ENCODE results near the gene PZP. TPM values are rescaled to one million over a fixed set of nuclear protein-coding genes. Genes with fewer than 3 reads are reported as not detected.

Gene PZP
- total RNA-seq, 1 donor from 2014 or later: 0.36 TPM

GRCh38 chr12:9156119-9156518 is 52.1 kb downstream of the PZP start:
- Histone ChIP-seq H3K27ac (replicated peaks) (no peak overlapping the region), H3K4me1 (no peaks in the 10 kb centered on the region), H3K9me3 (replicated peaks) (no peaks in the 10 kb centered on the region), H3K4me3 (no peak overlapping the region), H3K27me3 (ENCODE audit: low read depth) (no peaks in the 10 kb centered on the region), H3K36me3 (peaks cover 4% of the 10 kb centered on the region)
- no peak for DNase-seq
- TF ChIP-seq CTCF (IDR thresholded peaks at IDR 0.05; ENCODE audit: borderline replicate concordance): no peak
- intact Hi-C loops (cut with micrococcal nuclease): no loop called here

GRCh38 chr12:9149372-9149771 is 58.8 kb downstream of the PZP start:
- H3K27ac ChIP-seq (replicated peaks): no peak overlapping the region
- no peak for TF ChIP-seq CTCF (IDR thresholded peaks at IDR 0.05; ENCODE audit: borderline replicate concordance)
- DNase-seq: no peak
- intact Hi-C loops (cut with micrococcal nuclease): no loop called here
- no peaks in the 10 kb centered on the region for H3K27me3 ChIP-seq (ENCODE audit: low read depth)
- H3K36me3 ChIP-seq: no peaks in the 10 kb centered on the region
- peaks cover 22% of the 10 kb centered on the region for H3K9me3 ChIP-seq (replicated peaks)
- no peaks in the 10 kb centered on the region for H3K4me1 ChIP-seq
- no peak overlapping the region for H3K4me3 ChIP-seq

GRCh38 chr12:9148926-9149325 is 59.3 kb downstream of the PZP start:
- no peak for DNase-seq
- H3K4me3 ChIP-seq: no peak overlapping the region
- no peaks in the 10 kb centered on the region for H3K27me3 ChIP-seq (ENCODE audit: low read depth)
- no peaks in the 10 kb centered on the region for H3K36me3 ChIP-seq
- no peak for TF ChIP-seq CTCF (IDR thresholded peaks at IDR 0.05; ENCODE audit: borderline replicate concordance)
- H3K9me3 ChIP-seq (replicated peaks): peaks cover 26% of the 10 kb centered on the region
- no peak overlapping the region for H3K27ac ChIP-seq (replicated peaks)
- H3K4me1 ChIP-seq: no peaks in the 10 kb centered on the region
- intact Hi-C loops (cut with micrococcal nuclease): no loop called here

- no peak overlapping the region for H3K4me3 ChIP-seq
- H3K27me3 ChIP-seq (ENCODE audit: low read depth): no peaks in the 10 kb centered on the region
- no peak overlapping the region for H3K27ac ChIP-seq (replicated peaks)
Measured at GRCh38 chr12:9147461-9147860, 60.7 kb downstream of the PZP start.

GRCh38 chr12:9144730-9145106 is 63.5 kb downstream of the PZP start:
- TF ChIP-seq CTCF (IDR thresholded peaks at IDR 0.05; ENCODE audit: borderline replicate concordance): no peak
- Histone ChIP-seq H3K4me1 (no peaks in the 10 kb centered on the region), H3K4me3 (no peak overlapping the region), H3K27me3 (ENCODE audit: low read depth) (no peaks in the 10 kb centered on the region), H3K9me3 (replicated peaks) (peaks cover 31% of the 10 kb centered on the region), H3K36me3 (no peaks in the 10 kb centered on the region), H3K27ac (replicated peaks) (no peak overlapping the region)
- no peak for DNase-seq
- intact Hi-C loops (cut with micrococcal nuclease): no loop called here

More at GRCh38 chr12:9147461-9147860, 60.7 kb downstream of the PZP start:
- intact Hi-C loops (cut with micrococcal nuclease): no loop called here
- Histone ChIP-seq H3K4me1 (no peaks in the 10 kb centered on the region), H3K36me3 (no peaks in the 10 kb centered on the region), H3K9me3 (replicated peaks) (peaks cover 31% of the 10 kb centered on the region)
- DNase-seq: no peak
- TF ChIP-seq CTCF (IDR thresholded peaks at IDR 0.05; ENCODE audit: borderline replicate concordance): no peak
